ENCODE data around the gene L3MBTL4.
"Not testable (repeated sequence)": the region's sequence is repeated elsewhere in the genome, so short reads cannot be mapped to it uniquely, and the experiment has no call there.

L3MBTL4 gene

GRCh38 chr18:6060149-6060548, 354.6 kb downstream of the L3MBTL4 start:
- Mint-ChIP-seq H3K4me3 (no peak overlapping the region), H3K27me3 (ENCODE audit: low read depth) (peaks cover 8% of the 10 kb centered on the region), H3K27ac (no peak overlapping the region), H3K9me3 (no peaks in the 10 kb centered on the region), H3K36me3 (ENCODE audit: low read depth) (no peaks in the 10 kb centered on the region), H3K4me1 (ENCODE audit: low read depth) (peaks cover 13% of the 10 kb centered on the region)
- DNase-seq (ENCODE audit: low spot score), result no peak

- Mint-ChIP-seq H3K36me3 (ENCODE audit: low read depth) (no peaks in the 10 kb centered on the region), H3K27me3 (ENCODE audit: low read depth) (peaks cover 8% of the 10 kb centered on the region), H3K9me3 (no peaks in the 10 kb centered on the region)
These were observed 355.2 kb downstream of the L3MBTL4 start for GRCh38 chr18:6059551-6059950.

GRCh38 chr18:6058941-6059340, 355.8 kb downstream of the L3MBTL4 start:
- no peak overlapping the region for H3K4me3 Mint-ChIP-seq
- no peak overlapping the region for H3K27ac Mint-ChIP-seq

More at GRCh38 chr18:6059551-6059950, 355.2 kb downstream of the L3MBTL4 start:
- H3K4me1 Mint-ChIP-seq (ENCODE audit: low read depth), result peaks cover 13% of the 10 kb centered on the region
- no peak for DNase-seq (ENCODE audit: low spot score)
- H3K4me3 Mint-ChIP-seq, result no peak overlapping the region
- no peak overlapping the region for H3K27ac Mint-ChIP-seq

GRCh38 chr18:6057604-6058003, 357.1 kb downstream of the L3MBTL4 start:
- peaks cover 13% of the 10 kb centered on the region for H3K4me1 Mint-ChIP-seq (ENCODE audit: low read depth)
- DNase-seq (ENCODE audit: low spot score), result no peak
- peaks cover 8% of the 10 kb centered on the region for H3K27me3 Mint-ChIP-seq (ENCODE audit: low read depth)
- H3K9me3 Mint-ChIP-seq, result no peaks in the 10 kb centered on the region
- no peaks in the 10 kb centered on the region for H3K36me3 Mint-ChIP-seq (ENCODE audit: low read depth)
- H3K4me3 Mint-ChIP-seq, result no peak overlapping the region
- no peak overlapping the region for H3K27ac Mint-ChIP-seq

More at GRCh38 chr18:6058941-6059340, 355.8 kb downstream of the L3MBTL4 start:
- Mint-ChIP-seq H3K4me1 (ENCODE audit: low read depth) (peaks cover 13% of the 10 kb centered on the region), H3K27me3 (ENCODE audit: low read depth) (peaks cover 8% of the 10 kb centered on the region), H3K9me3 (no peaks in the 10 kb centered on the region), H3K36me3 (ENCODE audit: low read depth) (no peaks in the 10 kb centered on the region)
- DNase-seq (ENCODE audit: low spot score), result no peak

- peak overlapping the region; percentile 42 for H3K27ac Mint-ChIP-seq
- H3K27me3 Mint-ChIP-seq (ENCODE audit: low read depth), result peaks cover 3% of the 10 kb centered on the region
- no peaks in the 10 kb centered on the region for H3K36me3 Mint-ChIP-seq (ENCODE audit: low read depth)
- DNase-seq (ENCODE audit: low spot score), result peak; percentile 5
- H3K4me1 Mint-ChIP-seq (ENCODE audit: low read depth), result peaks cover 13% of the 10 kb centered on the region
- no peaks in the 10 kb centered on the region for H3K9me3 Mint-ChIP-seq
- H3K4me3 Mint-ChIP-seq, result peak overlapping the region; percentile 24
These were observed 358.4 kb downstream of the L3MBTL4 start for GRCh38 chr18:6056171-6056910.

- Mint-ChIP-seq H3K4me1 (ENCODE audit: low read depth) (peaks cover 13% of the 10 kb centered on the region), H3K27ac (no peak overlapping the region), H3K4me3 (no peak overlapping the region), H3K27me3 (ENCODE audit: low read depth) (peaks cover 3% of the 10 kb centered on the region), H3K36me3 (ENCODE audit: low read depth) (no peaks in the 10 kb centered on the region), H3K9me3 (no peaks in the 10 kb centered on the region)
- DNase-seq (ENCODE audit: low spot score), result no peak
These were observed 359.0 kb downstream of the L3MBTL4 start for GRCh38 chr18:6055711-6056110.

- H3K36me3 Mint-ChIP-seq (ENCODE audit: low read depth), result no peaks in the 10 kb centered on the region
These were observed 360.4 kb downstream of the L3MBTL4 start for GRCh38 chr18:6054256-6054842.

GRCh38 chr18:6052449-6052913, 362.2 kb downstream of the L3MBTL4 start:
- no peak overlapping the region for H3K4me3 Mint-ChIP-seq
- no peak overlapping the region for H3K27ac Mint-ChIP-seq
- H3K4me1 Mint-ChIP-seq (ENCODE audit: low read depth), result peaks cover 13% of the 10 kb centered on the region
- no peaks in the 10 kb centered on the region for H3K9me3 Mint-ChIP-seq
- H3K27me3 Mint-ChIP-seq (ENCODE audit: low read depth), result no peaks in the 10 kb centered on the region
- no peaks in the 10 kb centered on the region for H3K36me3 Mint-ChIP-seq (ENCODE audit: low read depth)
- DNase-seq (ENCODE audit: low spot score), result no peak

More at GRCh38 chr18:6054256-6054842, 360.4 kb downstream of the L3MBTL4 start:
- DNase-seq (ENCODE audit: low spot score), result no peak
- Mint-ChIP-seq H3K4me3 (no peak overlapping the region), H3K4me1 (ENCODE audit: low read depth) (peaks cover 13% of the 10 kb centered on the region), H3K27ac (no peak overlapping the region), H3K9me3 (no peaks in the 10 kb centered on the region), H3K27me3 (ENCODE audit: low read depth) (peaks cover 3% of the 10 kb centered on the region)

GRCh38 chr18:6047596-6047995, 367.1 kb downstream of the L3MBTL4 start:
- not testable (repeated sequence) for H3K27ac Mint-ChIP-seq; H3K4me1 Mint-ChIP-seq (ENCODE audit: low read depth)

GRCh38 chr18:6044773-6045172, 369.9 kb downstream of the L3MBTL4 start:
- Mint-ChIP-seq H3K4me1 (ENCODE audit: low read depth) (no peaks in the 10 kb centered on the region), H3K27ac (no peak overlapping the region), H3K27me3 (ENCODE audit: low read depth) (peaks cover 13% of the 10 kb centered on the region), H3K4me3 (no peak overlapping the region), H3K36me3 (ENCODE audit: low read depth) (no peaks in the 10 kb centered on the region), H3K9me3 (peaks cover 15% of the 10 kb centered on the region)
- DNase-seq (ENCODE audit: low spot score), result no peak

More at GRCh38 chr18:6047596-6047995, 367.1 kb downstream of the L3MBTL4 start:
- H3K36me3 Mint-ChIP-seq (ENCODE audit: low read depth); DNase-seq (ENCODE audit: low spot score); H3K4me3 Mint-ChIP-seq: not testable (repeated sequence)
- Mint-ChIP-seq H3K9me3 (peaks cover 10% of the 10 kb centered on the region), H3K27me3 (ENCODE audit: low read depth) (peaks cover 13% of the 10 kb centered on the region)

GRCh38 chr18:6044319-6044718, 370.4 kb downstream of the L3MBTL4 start:
- H3K4me1 Mint-ChIP-seq (ENCODE audit: low read depth), result no peaks in the 10 kb centered on the region
- H3K27me3 Mint-ChIP-seq (ENCODE audit: low read depth), result peaks cover 16% of the 10 kb centered on the region
- no peak overlapping the region for H3K4me3 Mint-ChIP-seq
- H3K36me3 Mint-ChIP-seq (ENCODE audit: low read depth), result no peaks in the 10 kb centered on the region
- no peak for DNase-seq (ENCODE audit: low spot score)
- peaks cover 20% of the 10 kb centered on the region for H3K9me3 Mint-ChIP-seq
- H3K27ac Mint-ChIP-seq, result no peak overlapping the region

- H3K27me3 Mint-ChIP-seq (ENCODE audit: low read depth), result peaks cover 3% of the 10 kb centered on the region
- H3K9me3 Mint-ChIP-seq, result peaks cover 27% of the 10 kb centered on the region
- no peaks in the 10 kb centered on the region for H3K36me3 Mint-ChIP-seq (ENCODE audit: low read depth)
- no peak overlapping the region for H3K27ac Mint-ChIP-seq
- no peak overlapping the region for H3K4me3 Mint-ChIP-seq
- DNase-seq (ENCODE audit: low spot score), result no peak
- no peaks in the 10 kb centered on the region for H3K4me1 Mint-ChIP-seq (ENCODE audit: low read depth)
These were observed 375.7 kb downstream of the L3MBTL4 start for GRCh38 chr18:6039055-6039454.

- Mint-ChIP-seq H3K27me3 (ENCODE audit: low read depth) (peaks cover 9% of the 10 kb centered on the region), H3K4me3 (no peak overlapping the region), H3K36me3 (ENCODE audit: low read depth) (no peaks in the 10 kb centered on the region), H3K9me3 (peaks cover 6% of the 10 kb centered on the region), H3K27ac (no peak overlapping the region), H3K4me1 (ENCODE audit: low read depth) (no peaks in the 10 kb centered on the region)
- DNase-seq (ENCODE audit: low spot score), result no peak
These were observed 383.3 kb downstream of the L3MBTL4 start for GRCh38 chr18:6031442-6031841.

- H3K27me3 Mint-ChIP-seq (ENCODE audit: low read depth), result peaks cover 9% of the 10 kb centered on the region
- no peaks in the 10 kb centered on the region for H3K36me3 Mint-ChIP-seq (ENCODE audit: low read depth)
- peaks cover 1% of the 10 kb centered on the region for H3K9me3 Mint-ChIP-seq
- H3K27ac Mint-ChIP-seq, result no peak overlapping the region
- H3K4me3 Mint-ChIP-seq, result no peak overlapping the region
- no peak for DNase-seq (ENCODE audit: low spot score)
- H3K4me1 Mint-ChIP-seq (ENCODE audit: low read depth), result no peaks in the 10 kb centered on the region
These were observed 383.7 kb downstream of the L3MBTL4 start for GRCh38 chr18:6031002-6031401.
